HG03095 (cell line): ENCODE data around the gene SPN.
"Not testable (repeated sequence)": the region's sequence is repeated elsewhere in the genome, so short reads cannot be mapped to it uniquely, and the experiment has no call there.

Source experiments
- ATAC-seq: cut with Tn5 transposase; IDR thresholded peaks from one replicate; pipeline ENCODE4 v1.9.1; 2021; ENCODE audit warnings: moderate library complexity; ENCODE audit not compliant: unreplicated experiment

The SPN gene

DNA sequence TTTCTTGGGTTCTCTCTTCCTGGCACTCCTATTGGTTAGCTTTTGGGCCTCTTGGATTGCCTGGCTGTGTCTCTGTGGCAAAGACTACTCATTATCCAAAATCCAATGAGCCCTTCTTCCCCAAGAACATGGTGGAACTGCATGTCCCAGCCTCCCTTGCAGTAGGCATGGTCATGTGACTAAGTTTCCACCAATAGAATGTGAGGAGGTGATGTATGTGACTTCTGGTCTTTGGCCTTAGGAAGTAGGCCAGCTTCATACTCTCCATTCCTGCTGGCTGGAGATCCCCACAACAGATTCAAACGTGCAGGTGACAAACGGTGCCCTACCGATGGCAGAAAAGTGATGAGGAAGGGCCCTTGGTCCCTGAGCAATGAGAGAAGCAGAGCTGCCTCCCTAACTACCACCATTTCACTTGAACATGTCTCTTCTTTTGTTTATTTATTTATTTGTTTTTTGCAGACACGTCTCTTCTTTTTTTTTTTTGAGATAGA lies 17.3 kb upstream of the SPN start:
- ATAC-seq, result no peak

DNA sequence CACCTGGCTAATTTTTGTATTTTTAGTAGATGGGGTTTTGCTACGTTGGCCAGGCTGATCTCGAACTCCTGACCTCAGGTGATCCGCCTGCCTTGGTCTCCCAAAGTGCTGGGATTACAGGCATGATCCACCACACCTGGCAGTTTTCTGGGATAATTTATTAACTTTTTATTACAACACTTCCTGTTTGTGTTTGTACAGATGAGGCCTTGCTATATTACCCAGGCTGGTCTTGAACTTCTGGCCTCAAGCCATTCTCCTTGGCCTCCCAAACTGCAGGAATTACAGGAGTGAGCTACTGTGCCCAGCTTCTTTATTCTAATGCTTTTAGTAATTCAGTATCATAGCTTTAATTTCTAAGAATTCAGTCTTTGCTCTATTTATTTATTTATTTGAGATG lies 16.1 kb upstream of the SPN start:
- ATAC-seq, result no peak

DNA sequence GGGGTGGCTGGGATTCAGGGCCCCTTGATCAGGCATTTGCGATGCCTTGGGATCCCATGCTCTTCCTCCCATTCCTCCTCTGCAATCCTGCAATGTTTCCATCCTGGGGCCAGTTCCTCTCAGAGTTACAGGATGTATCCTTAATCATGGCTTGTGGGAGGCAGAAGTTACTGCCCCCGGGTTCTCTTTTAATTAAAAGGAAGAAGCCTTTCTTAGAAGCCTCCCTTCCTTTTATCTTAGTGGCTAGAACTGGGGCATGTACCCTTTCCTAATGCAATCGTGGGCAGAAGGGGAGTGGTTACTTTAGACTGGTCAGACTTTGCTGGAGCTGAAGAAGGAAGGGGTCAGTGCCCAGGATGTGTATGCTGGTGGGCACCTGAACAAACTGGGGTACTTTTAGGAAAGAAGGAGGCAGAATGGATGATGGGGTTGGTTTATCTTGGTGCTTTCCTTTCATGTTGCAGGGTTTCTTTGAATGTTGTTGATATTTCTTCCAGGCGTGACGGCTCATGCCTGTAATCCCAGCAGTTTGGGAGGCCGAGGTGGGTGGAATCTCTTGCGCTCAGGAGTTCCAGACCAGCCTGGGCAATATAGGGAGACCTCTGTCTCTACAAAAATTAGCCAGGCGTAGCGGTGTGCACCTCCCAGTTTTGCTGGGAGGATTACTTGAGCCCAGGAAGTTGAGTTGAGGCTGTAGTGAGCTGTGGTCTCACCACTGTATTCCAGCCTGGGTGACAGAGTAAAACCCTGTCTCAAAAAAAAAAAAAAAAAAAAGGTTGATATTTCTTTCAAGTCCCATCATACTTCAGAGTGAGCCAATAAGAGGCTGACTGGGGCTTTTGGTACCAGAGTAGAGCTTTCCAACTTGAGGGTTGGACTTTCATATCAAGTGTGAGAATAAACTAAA lies 13.2 kb upstream of the SPN start:
- ATAC-seq, result no peak

DNA sequence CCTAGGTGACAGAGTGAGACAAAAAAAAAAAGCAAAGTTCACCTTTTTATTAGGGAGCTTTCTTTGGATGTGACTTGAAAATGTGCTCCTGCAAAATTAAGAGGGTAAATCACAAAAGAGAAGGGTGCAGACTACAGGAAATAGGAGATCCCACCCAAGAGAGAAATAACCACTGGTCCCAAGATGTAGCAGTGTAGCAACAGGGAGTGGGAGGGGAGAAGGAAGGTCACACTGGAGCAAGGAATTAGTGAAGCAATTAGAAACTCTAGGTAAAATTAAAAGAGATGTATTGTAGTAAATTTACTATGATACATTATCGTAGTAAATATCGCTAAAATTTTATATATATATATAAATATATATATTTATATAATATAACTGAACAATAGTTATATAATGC lies 12.3 kb upstream of the SPN start:
- no peak for ATAC-seq

DNA sequence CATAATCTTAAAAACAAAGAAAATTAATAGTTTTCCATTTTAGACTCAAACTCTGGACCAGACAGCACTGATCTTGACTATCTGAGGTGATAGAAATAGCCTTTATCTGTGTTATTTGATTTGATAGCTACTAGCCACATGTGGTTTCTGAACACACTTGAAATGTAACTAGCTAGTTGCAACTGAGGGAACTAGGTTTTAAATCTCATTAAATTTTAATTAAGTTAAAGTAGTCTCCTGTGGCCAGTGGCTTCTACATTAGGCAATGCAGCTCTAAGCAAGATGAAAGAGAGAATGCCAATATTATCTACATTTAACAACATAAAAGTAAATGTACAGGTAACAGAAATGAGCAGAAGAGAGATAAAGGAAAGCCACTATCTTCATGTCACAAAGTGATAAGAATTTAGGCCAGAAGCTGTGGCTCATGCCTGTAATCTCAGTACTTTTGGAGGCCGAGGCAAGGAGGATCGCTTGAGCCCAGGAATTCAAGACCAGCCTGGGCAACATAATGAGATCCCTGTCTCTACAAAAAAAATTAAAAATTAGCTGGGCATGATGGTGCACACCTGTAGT lies 11.2 kb upstream of the SPN start:
- ATAC-seq, result no peak

DNA sequence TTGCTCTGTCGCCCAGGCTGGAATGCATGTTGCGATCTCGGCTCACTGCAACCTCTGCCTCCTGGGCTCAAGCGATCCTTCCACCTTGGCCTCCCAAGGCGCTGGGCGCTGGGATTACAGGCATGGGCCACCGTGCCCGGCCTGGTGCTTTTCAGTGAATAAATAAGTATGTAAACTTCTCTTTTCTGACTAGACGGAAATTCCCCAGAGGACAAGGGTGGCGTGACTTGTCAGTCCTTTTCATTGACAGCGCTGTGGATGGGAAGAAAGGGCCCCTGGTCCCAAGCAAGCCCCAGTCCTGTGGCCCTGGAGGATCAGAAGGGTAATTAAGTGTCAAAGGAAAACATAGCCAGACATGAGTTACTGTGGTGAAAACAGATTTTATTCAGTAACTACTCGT lies 9.6 kb upstream of the SPN start:
- ATAC-seq, result no peak

DNA sequence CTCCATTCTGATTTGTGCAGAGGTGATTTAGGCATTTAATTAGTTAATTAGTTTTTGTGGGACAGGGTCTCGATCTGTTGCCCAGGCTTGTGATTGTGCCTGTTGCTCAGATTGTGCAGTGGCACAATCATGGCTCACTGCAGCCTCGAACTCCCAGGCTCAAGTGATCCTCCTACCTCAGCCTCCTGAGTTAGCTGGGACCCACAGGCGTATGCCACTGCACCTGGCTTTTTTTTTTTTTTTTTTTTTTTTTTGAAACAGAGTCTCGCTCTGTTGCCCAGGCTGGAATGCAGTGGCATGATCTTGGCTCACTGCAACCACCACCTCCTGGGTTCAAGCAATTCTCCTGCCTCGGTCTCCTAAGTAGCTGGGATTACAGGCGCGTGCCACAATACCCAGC lies 9.2 kb upstream of the SPN start:
- ATAC-seq, result not testable (repeated sequence)

DNA sequence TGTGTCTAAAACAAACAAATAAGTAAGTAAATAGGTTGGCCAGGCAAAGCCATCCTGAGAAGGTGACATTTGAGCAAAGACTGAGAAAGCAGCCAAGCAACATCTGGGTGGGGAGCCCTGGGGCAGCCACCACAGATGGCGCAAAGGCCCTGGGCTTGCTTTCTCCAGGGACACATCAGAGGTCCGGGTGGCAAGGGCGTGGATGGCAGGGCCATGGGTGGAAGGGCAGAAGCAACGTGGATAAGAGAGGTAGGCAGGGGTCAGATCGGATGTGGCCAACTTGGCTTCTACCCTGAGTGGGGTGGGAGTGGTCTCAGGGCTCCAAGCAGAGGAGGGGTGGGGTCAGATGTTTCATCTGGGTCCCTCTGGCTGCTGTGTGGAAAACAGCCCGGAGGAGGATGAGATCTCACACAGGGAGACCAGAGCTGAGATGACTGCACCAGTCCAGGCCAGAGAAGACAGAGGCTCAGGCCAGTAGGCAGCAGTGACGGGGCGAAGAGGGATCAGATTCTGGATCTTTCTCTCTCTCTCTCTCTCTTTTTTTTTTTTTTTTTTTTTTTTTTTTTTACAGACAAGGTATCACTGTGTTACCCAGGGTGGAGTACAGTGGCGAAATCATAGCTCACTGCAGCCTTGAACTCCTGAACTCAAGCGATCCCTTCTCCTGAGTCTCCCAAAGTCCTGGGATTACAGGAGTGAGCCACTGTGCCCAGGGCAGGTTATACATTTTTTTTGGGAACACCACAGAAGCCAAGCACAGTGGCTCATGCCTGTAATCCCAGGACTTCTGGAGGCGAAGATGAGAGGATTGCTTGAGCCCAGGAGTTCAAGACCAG lies 6.1 kb upstream of the SPN start:
- no peak for ATAC-seq

DNA sequence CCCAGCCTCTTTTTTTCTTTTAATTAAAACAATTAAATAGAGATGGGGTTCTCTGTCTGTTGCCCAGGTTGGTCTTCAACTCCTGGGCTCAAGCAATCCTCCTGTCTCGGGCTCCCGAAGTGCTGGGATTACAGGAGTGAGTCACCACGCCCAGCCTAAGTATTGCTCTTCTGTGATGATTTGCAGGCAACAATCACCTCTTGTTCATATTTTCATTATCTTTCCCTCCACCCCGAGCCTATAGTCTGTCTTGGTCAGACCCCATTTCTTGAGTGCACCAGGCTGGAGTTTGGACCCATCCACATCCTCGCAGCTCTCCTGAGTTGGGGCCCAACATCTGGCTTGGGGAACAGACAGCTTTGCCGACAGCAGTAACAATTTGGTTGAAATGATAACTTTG lies 4.3 kb upstream of the SPN start:
- no peak for ATAC-seq

DNA sequence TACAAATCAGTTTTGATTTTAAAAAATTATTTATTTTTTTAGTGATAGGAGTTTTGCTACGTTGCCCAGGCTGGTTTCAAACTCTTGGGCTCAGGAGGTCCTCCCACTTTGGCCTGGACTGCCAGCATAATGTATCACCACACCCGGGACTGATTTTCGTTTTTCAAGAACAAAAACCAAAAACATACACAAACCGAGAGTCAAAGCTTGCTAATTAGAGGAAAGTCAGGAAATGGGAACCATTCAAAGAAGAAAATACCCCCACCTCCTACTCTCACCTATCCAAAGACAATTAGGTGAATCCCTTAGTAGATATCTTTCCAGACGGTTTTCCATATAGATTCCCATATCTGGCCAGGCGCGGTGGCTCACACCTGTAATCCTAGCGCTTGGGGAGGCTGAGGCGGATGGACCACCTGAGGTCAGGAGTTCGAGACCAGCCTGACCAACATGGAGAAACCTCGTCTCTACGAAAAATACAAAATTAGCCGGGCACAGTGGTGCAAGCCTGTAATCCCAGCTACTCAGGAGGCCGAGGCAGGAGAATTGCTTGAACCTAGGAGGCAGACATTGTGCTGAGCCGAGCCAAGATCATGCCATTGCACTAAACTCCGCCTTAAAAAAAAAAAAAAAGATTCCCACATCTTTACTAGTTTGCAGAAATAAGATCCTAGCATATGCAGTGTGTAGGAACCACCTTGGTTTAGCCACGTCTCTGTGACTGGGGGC lies 883 bp upstream of the SPN start:
- no peak for ATAC-seq

DNA sequence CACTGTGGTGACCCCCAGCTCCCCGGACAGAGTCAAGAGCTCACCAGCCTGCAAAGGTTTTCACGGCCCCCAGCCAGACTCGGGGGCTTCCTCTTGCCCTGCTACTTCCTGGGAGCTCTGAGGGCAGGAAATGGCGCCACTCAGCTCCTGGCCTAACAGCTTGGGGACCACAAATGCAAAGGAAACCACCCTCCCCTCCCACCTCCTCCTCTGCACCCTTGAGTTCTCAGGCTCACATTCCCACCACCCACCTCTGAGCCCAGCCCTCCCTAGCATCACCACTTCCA lies 375 bp upstream of the SPN start:
- no peak for ATAC-seq

DNA sequence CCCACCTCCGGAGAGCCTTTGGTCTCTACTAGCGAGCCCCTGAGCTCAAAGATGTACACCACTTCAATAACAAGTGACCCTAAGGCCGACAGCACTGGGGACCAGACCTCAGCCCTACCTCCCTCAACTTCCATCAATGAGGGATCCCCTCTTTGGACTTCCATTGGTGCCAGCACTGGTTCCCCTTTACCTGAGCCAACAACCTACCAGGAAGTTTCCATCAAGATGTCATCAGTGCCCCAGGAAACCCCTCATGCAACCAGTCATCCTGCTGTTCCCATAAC lies 702 bp downstream of the SPN start:
- no peak for ATAC-seq

DNA sequence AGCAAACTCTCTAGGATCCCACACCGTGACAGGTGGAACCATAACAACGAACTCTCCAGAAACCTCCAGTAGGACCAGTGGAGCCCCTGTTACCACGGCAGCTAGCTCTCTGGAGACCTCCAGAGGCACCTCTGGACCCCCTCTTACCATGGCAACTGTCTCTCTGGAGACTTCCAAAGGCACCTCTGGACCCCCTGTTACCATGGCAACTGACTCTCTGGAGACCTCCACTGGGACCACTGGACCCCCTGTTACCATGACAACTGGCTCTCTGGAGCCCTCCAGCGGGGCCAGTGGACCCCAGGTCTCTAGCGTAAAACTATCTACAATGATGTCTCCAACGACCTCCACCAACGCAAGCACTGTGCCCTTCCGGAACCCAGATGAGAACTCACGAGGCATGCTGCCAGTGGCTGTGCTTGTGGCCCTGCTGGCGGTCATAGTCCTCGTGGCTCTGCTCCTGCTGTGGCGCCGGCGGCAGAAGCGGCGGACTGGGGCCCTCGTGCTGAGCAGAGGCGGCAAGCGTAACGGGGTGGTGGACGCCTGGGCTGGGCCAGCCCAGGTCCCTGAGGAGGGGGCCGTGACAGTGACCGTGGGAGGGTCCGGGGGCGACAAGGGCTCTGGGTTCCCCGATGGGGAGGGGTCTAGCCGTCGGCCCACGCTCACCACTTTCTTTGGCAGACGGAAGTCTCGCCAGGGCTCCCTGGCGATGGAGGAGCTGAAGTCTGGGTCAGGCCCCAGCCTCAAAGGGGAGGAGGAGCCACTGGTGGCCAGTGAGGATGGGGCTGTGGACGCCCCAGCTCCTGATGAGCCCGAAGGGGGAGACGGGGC lies 1.3 kb downstream of the SPN start:
- ATAC-seq, result no peak

DNA sequence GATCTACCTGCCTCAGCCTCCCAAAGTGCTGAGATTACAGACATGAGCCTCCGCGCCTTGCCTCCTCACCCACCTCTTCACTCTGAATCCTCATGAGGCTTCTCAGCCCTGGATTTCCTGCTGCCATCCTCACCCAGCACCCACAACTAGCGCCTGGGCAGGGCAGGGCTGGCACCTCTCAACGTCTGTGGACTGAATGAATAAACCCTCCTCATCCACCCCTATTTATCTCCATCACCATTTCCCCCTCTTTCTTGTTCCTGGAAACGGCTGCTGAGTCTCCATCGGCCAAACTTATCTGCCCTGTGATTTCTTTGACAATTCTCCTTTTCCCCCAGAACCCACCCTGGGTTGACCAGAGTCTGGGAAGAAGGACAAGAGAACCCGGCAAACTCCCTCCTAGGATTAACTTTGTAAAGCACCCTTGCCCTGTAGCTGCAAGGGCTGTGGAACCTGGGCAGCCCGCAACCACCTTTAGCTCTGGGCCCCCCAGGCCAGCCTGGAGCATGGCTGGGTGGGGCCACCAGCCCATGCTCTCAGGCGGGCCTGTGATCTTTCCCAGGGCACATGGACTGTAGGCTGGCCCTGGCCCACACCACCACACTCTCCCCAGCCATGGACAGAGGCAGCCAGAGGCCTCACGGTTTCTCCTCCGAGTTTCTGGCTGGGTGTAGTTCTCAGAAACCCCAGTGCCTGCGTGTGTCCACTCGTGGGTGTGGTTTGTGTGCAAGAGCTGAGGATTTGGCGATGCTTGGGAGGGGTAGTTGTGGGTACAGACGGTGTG lies 2.4 kb downstream of the SPN start:
- no peak for ATAC-seq

DNA sequence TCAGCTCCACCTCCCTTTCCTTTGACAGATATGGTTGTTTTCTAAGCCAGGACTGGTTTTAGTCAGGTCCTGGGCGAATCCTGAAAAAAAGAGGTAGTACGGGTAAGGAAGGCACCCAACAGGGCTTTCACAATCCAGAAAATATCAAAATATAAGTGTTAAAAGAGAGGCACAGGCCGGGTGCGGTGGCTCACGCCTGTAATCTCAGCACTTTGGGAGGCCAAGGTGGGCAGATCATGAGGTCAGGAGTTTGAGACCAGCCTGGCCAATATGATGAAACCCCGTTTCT lies 4.2 kb downstream of the SPN start:
- ATAC-seq, result not testable (repeated sequence)

DNA sequence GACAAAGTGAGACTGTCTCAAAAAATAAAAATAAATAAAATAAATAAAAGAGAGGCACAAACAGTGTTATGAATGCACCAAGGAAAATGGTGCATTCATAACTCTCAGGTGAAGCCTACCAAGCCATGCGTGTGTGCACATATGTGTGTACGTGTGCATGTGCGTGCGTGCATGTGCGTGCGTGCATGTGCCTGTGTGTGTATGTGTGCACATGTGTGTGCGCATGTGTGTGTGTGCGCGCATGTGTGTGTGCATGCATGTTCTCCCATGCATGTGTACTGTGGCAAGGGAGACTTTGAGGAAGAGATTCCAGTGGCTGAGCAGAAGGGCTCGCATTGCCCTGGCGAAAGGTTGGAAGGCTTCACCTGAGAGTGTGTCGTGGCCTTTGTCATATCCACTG lies 4.7 kb downstream of the SPN start:
- no peak for ATAC-seq

DNA sequence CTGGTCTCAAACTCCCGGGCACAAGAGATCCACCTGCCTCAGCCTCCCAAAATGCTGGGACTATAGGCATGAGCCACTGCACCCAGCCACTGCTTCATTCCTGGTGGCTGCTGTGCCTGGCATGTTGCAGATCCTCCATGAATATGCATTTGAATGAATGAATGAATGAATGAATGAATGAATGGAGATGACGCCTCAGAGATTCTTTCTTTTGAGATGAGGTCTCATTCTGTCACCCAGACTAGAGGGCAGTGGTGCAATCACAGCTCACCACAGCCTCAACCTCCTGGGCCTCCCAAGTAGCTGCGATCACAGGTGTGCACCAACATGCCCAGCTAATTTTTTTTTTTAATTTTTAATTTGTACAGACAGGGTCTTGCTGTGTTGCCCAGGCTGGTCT lies 5.2 kb downstream of the SPN start:
- ATAC-seq, result no peak

DNA sequence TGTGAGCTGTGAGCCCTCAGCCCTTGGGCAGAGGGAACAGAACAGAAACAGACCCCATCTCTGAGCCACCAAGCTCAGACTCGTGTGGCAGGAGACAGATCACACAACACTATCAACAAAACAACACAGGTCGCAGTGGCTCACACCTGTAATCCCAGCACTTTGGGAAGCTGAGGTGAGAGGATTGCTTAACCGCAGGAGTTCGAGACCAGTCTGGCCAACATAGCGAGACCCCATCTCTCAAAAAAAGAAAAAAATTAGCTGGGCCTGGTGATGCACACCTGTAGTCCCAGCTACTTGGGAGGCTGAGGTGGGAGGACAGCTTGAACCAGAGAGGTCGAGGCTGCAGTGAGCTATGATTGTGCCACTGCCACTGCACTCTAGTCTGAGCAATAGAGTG lies 10.5 kb downstream of the SPN start:
- ATAC-seq, result no peak

DNA sequence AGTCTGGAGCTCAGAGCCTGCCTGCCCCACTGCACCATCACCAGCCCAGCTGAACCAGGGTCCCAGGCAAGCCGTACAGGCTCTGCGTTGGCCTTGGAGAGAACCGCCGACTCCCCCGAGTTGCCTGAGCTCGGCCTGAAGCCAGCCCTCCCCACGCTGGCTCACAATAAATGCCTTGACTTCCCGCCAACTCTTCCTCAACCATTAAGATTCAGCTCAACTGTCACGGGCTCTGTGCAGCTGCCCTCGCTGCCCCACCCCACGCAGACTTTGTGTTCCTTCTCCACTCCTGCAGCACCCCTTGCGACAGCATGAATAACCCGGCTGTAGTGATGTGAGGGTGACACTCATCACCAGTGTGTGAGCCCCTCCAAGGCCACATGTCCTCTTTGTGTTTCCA lies 11.1 kb downstream of the SPN start:
- ATAC-seq, result no peak
